Activated CD4-positive, alpha-beta T cell treated with anti-CD3 and anti-CD28 coated beads, Interleukin-2, Interleukin-4, amounts not matched to agents 100 ng/mL and 50 ng/mL, durations not matched to agents 16 hours and 8 hours (primary cell): ENCODE results near the gene HVCN1.
"Not testable (repeated sequence)": the region's sequence is repeated elsewhere in the genome, so short reads cannot be mapped to it uniquely, and the experiment has no call there.

Source experiments
- DNase-seq: peaks from one replicate; pipeline ENCODE4 v3.0.0-alpha.2; 2020; ENCODE audit warnings: low spot score

HVCN1 gene

GRCh38 chr12:110688446-110689280 is at the start of gene HVCN1:
HVCN1 (minus strand) TSS chr12:110689115; CDS start chr12:110683245, 5,870 bp downstream.
- no peak for DNase-seq

- DNase-seq, result no peak
These were observed 48.6 kb upstream of the HVCN1 start for GRCh38 chr12:110737532-110737931.

GRCh38 chr12:110737016-110737415 is 48.1 kb upstream of the HVCN1 start:
- DNase-seq, result not testable (repeated sequence)

- no peak for DNase-seq
These were observed 45.0 kb upstream of the HVCN1 start for GRCh38 chr12:110733900-110734299.

GRCh38 chr12:110733089-110733715 is 44.3 kb upstream of the HVCN1 start:
- no peak for DNase-seq

GRCh38 chr12:110732572-110732971 is 43.7 kb upstream of the HVCN1 start:
- no peak for DNase-seq

GRCh38 chr12:110731479-110731878 is 42.6 kb upstream of the HVCN1 start:
- DNase-seq, result no peak

GRCh38 chr12:110728628-110729027 is 39.7 kb upstream of the HVCN1 start:
- DNase-seq, result no peak

- no peak for DNase-seq
These were observed 37.9 kb upstream of the HVCN1 start for GRCh38 chr12:110726708-110727369.

- no peak for DNase-seq
These were observed 37.1 kb upstream of the HVCN1 start for GRCh38 chr12:110726028-110726427.

GRCh38 chr12:110725267-110725666 is 36.4 kb upstream of the HVCN1 start:
- DNase-seq, result no peak

- DNase-seq, result not testable (repeated sequence)
These were observed 34.0 kb upstream of the HVCN1 start for GRCh38 chr12:110722892-110723291.

- no peak for DNase-seq
These were observed 32.7 kb upstream of the HVCN1 start for GRCh38 chr12:110721570-110721969.

GRCh38 chr12:110720516-110720915 is 31.6 kb upstream of the HVCN1 start:
- no peak for DNase-seq

- no peak for DNase-seq
These were observed 29.4 kb upstream of the HVCN1 start for GRCh38 chr12:110718222-110718908.

GRCh38 chr12:110717037-110717436 is 28.1 kb upstream of the HVCN1 start:
- peak; percentile 25 for DNase-seq

- no peak for DNase-seq
These were observed 20.0 kb upstream of the HVCN1 start for GRCh38 chr12:110708917-110709316.

- no peak for DNase-seq
These were observed 16.4 kb upstream of the HVCN1 start for GRCh38 chr12:110705309-110705708.

- DNase-seq, result no peak
These were observed 15.8 kb upstream of the HVCN1 start for GRCh38 chr12:110704750-110705149.

- DNase-seq, result no peak
These were observed 15.3 kb upstream of the HVCN1 start for GRCh38 chr12:110704231-110704630.

GRCh38 chr12:110702081-110702480 is 13.2 kb upstream of the HVCN1 start:
- DNase-seq, result no peak
